SK-N-MC (cell line): ENCODE data around the gene INTS6.

ENCODE experiments used
- DNase-seq: peaks from one replicate; pipeline ENCODE4 v3.0.0-alpha.2; 2011; ENCODE audit warnings: low read depth, low spot score
- H3K27ac ChIP-seq: fragments of 200-600 bp; sonication (generic); 2 replicates; pipeline ENCODE4 v1.5.1; 2016; ENCODE audit warnings: mixed run types
- H3K36me3 ChIP-seq: fragments of 200-600 bp; sonication (generic); 2 replicates; pipeline ENCODE4 v1.6.1; 2017; ENCODE audit warnings: antibody characterized with exemption, low read length, mixed read lengths; ENCODE audit not compliant: insufficient read depth
- H3K4me3 ChIP-seq: fragments of 200-600 bp; sonication (generic); 2 replicates; pipeline ENCODE4 v1.5.1; 2016
- H3K9ac ChIP-seq: fragments of 200-600 bp; sonication (generic); 2 replicates; pipeline ENCODE4 v1.8.0; 2017; ENCODE audit warnings: mixed run types, mixed read lengths; ENCODE audit not compliant: insufficient read length
- H3K9me3 ChIP-seq: fragments of 200-600 bp; sonication (generic); 2 replicates; pipeline ENCODE4 v1.6.1; 2017; ENCODE audit warnings: low read depth, mild to moderate bottlenecking, antibody characterized with exemption, low read length, moderate library complexity, mixed read lengths
- EZH2 ChIP-seq: fragments of 200-600 bp; sonication (generic); IDR thresholded peaks from one replicate; pipeline ENCODE4 v1.6.1; 2017; ENCODE audit warnings: antibody characterized with exemption
- FOXP2 ChIP-seq: optimal IDR thresholded peaks from 2 replicates; pipeline ENCODE3; 2011; ENCODE audit warnings: mild to moderate bottlenecking, moderate library complexity; ENCODE audit not compliant: insufficient read depth; ENCODE audit errors: extremely low read length, control extremely low read depth
- POLR2AphosphoS5 ChIP-seq: IDR thresholded peaks from 2 replicates; pipeline ENCODE4 v1.6.1; 2012; ENCODE audit warnings: mild to moderate bottlenecking, low read depth, low read length, borderline replicate concordance

The INTS6 gene

DNA sequence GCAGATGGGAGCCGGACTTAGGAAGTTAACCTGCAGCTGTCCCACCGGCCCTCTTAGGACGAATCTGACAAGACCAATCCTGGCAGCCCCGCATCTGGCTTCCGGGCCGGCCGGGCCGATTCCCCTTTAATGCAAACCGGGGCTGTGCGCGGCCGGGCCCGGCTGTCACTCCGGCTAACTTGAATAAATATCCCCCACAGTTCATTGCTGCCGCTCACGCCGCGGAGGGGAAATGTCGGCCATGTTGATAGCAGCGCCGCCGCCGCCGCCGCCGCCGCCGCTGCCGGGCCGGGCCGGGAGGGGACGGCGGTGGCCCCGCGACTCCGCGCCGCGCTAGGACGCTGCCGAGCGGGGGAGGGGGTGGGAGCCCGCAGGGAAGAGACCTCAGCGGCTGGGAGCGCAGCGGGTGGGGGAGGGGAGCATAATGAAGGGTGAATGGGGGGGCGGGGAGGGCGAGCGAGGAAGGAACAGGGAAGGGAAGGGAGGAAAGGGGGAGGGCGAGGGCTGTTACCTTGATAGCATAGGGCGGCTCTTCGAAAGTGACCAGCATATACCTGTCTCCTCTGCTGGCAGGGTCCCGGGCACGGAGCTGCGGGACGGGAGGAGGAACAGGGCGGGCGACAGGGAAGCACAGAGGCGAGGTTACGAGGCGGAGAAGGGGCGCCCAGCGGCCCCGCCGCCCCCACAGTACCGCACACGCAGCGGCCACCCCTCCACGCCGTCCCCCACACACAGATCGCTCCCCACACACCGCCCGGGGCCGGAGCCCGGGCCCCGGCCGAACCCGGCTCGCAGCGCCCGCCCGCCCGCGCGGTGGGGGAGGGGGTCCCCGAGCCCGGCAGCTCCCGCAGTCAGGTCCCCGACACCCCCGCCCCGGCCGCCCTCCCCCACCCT lies 1.1 kb downstream of the INTS6 start:
- no peak for DNase-seq
- peak overlapping the region; percentile 96 for H3K4me3 ChIP-seq
- H3K9me3 ChIP-seq: no peaks in the 10 kb centered on the region
- peak overlapping the region; percentile 87 for H3K27ac ChIP-seq
- TF ChIP-seq FOXP2 (no peak), POLR2AphosphoS5 (no peak)
- H3K36me3 ChIP-seq: peaks cover 58% of the 10 kb centered on the region
- H3K9ac ChIP-seq: peak overlapping the region; percentile 97

- no peak for TF ChIP-seq FOXP2
- TF ChIP-seq EZH2: no peak
- 0 out of 2 replicates have a peak, but pooled peaks have one; percentile 28 for TF ChIP-seq POLR2AphosphoS5
- Histone ChIP-seq H3K9ac (peak overlapping the region; percentile 97), H3K36me3 (peaks cover 62% of the 10 kb centered on the region), H3K27ac (peak overlapping the region; percentile 76), H3K4me3 (peak overlapping the region; percentile 96), H3K9me3 (no peaks in the 10 kb centered on the region)
- DNase-seq: no peak
Observed at GRCh38 chr13:51451134-51451466, 1.7 kb downstream of the INTS6 start.

GRCh38 chr13:51449018-51449417 lies 3.8 kb downstream of the INTS6 start:
- no peak for DNase-seq
- no peak for TF ChIP-seq FOXP2
- no peak for TF ChIP-seq EZH2
- TF ChIP-seq POLR2AphosphoS5: no peak; the same call in 1 of the 2 replicates
- Histone ChIP-seq H3K36me3 (peaks cover 55% of the 10 kb centered on the region), H3K9ac (peak overlapping the region; percentile 12), H3K4me3 (peak overlapping the region; percentile 14; the same call in 1 of the 2 replicates), H3K27ac (peak overlapping the region; percentile 76), H3K9me3 (no peaks in the 10 kb centered on the region)

- DNase-seq: no peak
- no peak for TF ChIP-seq FOXP2
- no peak for TF ChIP-seq POLR2AphosphoS5
- TF ChIP-seq EZH2: no peak
- H3K27ac ChIP-seq: peak overlapping the region; percentile 49; the same call in 1 of the 2 replicates
- H3K36me3 ChIP-seq: peaks cover 50% of the 10 kb centered on the region
- H3K9ac ChIP-seq: no peak overlapping the region
- no peaks in the 10 kb centered on the region for H3K9me3 ChIP-seq
- no peak overlapping the region for H3K4me3 ChIP-seq
Observed at GRCh38 chr13:51444922-51445321, 7.9 kb downstream of the INTS6 start.

- Histone ChIP-seq H3K9me3 (no peaks in the 10 kb centered on the region), H3K36me3 (peaks cover 30% of the 10 kb centered on the region), H3K9ac (no peak overlapping the region), H3K4me3 (no peak overlapping the region), H3K27ac (peak overlapping the region; percentile 32; the same call in 1 of the 2 replicates)
- no peak for TF ChIP-seq EZH2
- TF ChIP-seq POLR2AphosphoS5: peak; percentile 22; the same call in 1 of the 2 replicates
- no peak for TF ChIP-seq FOXP2
- no peak for DNase-seq
Observed at GRCh38 chr13:51440381-51440780, 12.5 kb downstream of the INTS6 start.

DNA sequence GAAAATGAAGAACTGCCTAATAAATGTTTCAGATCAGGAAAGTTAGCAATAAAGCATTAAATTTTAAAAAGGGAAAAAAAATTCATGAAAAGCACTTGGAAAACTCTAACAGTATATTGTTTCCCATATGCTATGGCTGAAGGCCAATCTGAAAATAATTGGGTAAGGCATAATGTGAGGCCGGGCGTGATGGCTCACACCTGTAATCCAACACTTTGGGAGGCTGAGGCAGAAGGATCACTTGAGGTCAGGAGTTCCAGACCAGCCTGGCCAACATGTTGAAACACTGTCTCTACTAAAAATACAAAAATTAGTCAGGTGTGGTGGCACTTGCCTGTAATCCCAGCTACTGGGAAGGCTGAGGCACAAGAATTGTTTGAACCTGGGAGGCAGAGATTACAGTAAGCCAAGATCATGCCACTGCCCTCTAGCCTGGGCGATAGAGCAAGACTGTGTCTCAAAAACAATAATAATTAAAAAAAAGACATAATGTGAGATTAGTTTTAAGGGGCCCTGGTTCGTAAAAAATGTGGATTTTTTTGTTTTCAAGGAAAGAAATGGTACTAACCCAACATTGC lies 15.2 kb downstream of the INTS6 start:
- H3K9me3 ChIP-seq: no peaks in the 10 kb centered on the region
- no peak for DNase-seq
- no peak overlapping the region for H3K9ac ChIP-seq
- H3K36me3 ChIP-seq: peaks cover 42% of the 10 kb centered on the region
- H3K4me3 ChIP-seq: no peak overlapping the region
- no peak for TF ChIP-seq EZH2
- no peak for TF ChIP-seq POLR2AphosphoS5
- no peak for TF ChIP-seq FOXP2
- H3K27ac ChIP-seq: peak overlapping the region; percentile 71

GRCh38 chr13:51435002-51435578 lies 17.7 kb downstream of the INTS6 start:
- H3K4me3 ChIP-seq: no peak overlapping the region
- peaks cover 51% of the 10 kb centered on the region for H3K36me3 ChIP-seq
- TF ChIP-seq EZH2: no peak
- TF ChIP-seq FOXP2: no peak
- no peak for TF ChIP-seq POLR2AphosphoS5
- peak overlapping the region; percentile 71; the same call in 1 of the 2 replicates for H3K27ac ChIP-seq
- DNase-seq: no peak
- H3K9me3 ChIP-seq: no peaks in the 10 kb centered on the region
- H3K9ac ChIP-seq: no peak overlapping the region

DNA sequence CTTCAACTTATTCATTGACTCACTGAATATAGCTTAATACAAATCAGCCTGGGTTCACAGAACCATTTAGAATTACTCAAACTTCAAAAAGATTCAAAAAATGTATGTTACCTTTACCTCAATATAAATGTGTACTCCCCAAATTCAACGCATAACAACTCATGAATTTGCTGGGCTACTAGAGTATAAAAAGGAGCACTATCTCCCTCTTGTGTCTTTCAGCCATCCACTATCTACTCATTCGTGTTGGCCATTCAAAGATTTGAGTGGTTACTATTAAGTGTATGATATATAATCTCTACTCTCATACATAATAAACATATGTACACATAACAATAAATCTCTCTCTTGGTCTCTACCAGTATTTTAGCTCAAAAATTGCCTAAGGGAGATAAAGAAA lies 20.3 kb downstream of the INTS6 start:
- Histone ChIP-seq H3K4me3 (no peak overlapping the region), H3K36me3 (peaks cover 63% of the 10 kb centered on the region), H3K9ac (no peak overlapping the region), H3K9me3 (no peaks in the 10 kb centered on the region), H3K27ac (0 out of 2 replicates have a peak overlapping the region, but pooled peaks have one; percentile 46)
- TF ChIP-seq FOXP2 (no peak), POLR2AphosphoS5 (no peak), EZH2 (no peak)
- no peak for DNase-seq
